ENCODE measurements around the gene CTNNA2.

CTNNA2 gene

DNA sequence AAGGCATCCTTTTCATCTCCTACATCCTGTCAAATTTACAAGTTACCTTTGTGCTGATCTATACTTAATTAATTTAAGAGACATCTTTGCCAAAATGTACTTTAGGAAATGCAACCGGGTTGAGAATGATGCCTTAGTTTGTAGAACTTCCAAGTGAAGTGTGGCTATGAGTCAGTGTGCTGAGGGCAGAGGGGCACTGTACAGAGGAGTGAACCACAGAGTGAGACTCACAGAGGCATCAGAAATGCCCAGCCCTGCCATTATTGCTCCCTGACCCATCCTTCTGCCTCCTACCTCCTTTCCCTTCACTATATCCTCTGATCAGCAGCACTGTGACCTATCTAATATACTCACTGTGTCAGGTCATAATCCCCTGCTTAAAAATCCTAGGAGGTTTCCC, 471.6 kb downstream of the CTNNA2 start:
- Histone ChIP-seq H3K36me3 (ENCODE audit: control insufficient read depth, insufficient read depth, low read length) (no peaks in the 10 kb centered on the region), H3K27me3 (ENCODE audit: control insufficient read depth, insufficient read depth, low read length) (no peaks in the 10 kb centered on the region), H3K9ac (ENCODE audit: low read length) (no peak overlapping the region), H3K4me3 (ENCODE audit: low read length) (no peak overlapping the region), H3K9me3 (ENCODE audit: control insufficient read depth, low read length) (no peaks in the 10 kb centered on the region), H3K4me1 (ENCODE audit: control insufficient read depth, insufficient read depth, low read length) (no peaks in the 10 kb centered on the region)

DNA sequence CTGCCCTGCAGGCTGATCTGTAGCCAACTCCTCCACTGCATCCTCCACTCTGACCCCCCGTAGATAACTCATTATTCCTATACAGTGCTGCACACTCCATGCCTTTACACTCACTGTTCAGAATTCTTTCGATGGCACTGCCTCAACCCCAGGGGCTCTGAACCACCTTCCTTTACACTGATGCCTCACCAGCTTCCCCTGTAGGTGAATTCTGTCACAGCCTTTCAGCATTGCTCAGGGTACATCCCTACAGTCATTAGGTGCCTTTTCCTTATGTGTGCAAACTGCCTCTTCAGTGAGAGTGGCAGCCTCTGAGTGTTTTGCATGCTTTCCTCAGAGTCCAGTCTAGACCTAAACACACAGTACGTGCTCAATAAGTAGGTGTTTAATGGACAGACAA, 472.3 kb downstream of the CTNNA2 start:
- no peaks in the 10 kb centered on the region for H3K9me3 ChIP-seq (ENCODE audit: control insufficient read depth, low read length)
- H3K36me3 ChIP-seq (ENCODE audit: control insufficient read depth, insufficient read depth, low read length): no peaks in the 10 kb centered on the region
- no peaks in the 10 kb centered on the region for H3K4me1 ChIP-seq (ENCODE audit: control insufficient read depth, insufficient read depth, low read length)
- H3K4me3 ChIP-seq (ENCODE audit: low read length): no peak overlapping the region
- no peak overlapping the region for H3K9ac ChIP-seq (ENCODE audit: low read length)
- no peaks in the 10 kb centered on the region for H3K27me3 ChIP-seq (ENCODE audit: control insufficient read depth, insufficient read depth, low read length)

DNA sequence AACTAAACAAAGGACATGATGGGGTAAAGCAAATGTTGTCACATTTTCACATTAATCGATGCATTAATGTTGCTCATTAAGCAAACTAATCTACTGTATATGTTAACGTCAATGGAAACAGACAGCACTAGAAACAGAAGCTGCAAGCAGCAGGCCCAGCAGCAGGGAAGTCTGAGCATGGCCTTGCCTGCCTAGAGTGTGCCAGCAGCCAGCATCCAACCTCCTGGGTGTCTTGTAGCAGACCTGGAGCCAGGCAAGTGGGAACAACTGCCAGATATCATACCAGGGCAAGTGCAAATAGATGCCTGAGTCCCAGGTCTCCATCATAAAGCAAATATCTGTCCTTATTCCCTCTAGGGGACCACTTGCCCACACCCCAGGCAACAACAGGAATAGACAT, 472.7 kb downstream of the CTNNA2 start:
- Histone ChIP-seq H3K4me3 (ENCODE audit: low read length) (no peak overlapping the region), H3K27me3 (ENCODE audit: control insufficient read depth, insufficient read depth, low read length) (no peaks in the 10 kb centered on the region), H3K36me3 (ENCODE audit: control insufficient read depth, insufficient read depth, low read length) (no peaks in the 10 kb centered on the region), H3K9me3 (ENCODE audit: control insufficient read depth, low read length) (no peaks in the 10 kb centered on the region), H3K9ac (ENCODE audit: low read length) (no peak overlapping the region), H3K4me1 (ENCODE audit: control insufficient read depth, insufficient read depth, low read length) (no peaks in the 10 kb centered on the region)

DNA sequence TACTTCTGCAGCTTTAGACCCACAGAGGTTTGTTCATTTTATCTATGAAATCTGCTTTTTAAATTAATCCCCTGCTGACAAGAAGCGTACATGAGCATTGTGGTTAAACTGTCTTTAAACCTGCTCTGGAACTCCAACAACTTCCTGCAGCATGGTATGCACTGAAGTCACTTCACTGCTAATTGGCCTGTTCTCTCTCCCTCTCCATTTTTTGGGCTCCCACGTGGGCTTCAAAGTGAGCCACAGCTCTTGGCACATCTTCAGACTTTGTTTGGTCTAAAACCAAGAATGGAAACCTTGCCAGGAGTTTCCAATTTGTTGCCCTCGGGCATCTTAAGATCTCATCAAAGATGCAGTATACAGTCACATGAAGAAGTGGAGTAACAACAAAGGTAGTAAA, 480.3 kb downstream of the CTNNA2 start:
- Histone ChIP-seq H3K27me3 (ENCODE audit: control insufficient read depth, insufficient read depth, low read length) (no peaks in the 10 kb centered on the region), H3K9me3 (ENCODE audit: control insufficient read depth, low read length) (no peaks in the 10 kb centered on the region), H3K4me1 (ENCODE audit: control insufficient read depth, insufficient read depth, low read length) (no peaks in the 10 kb centered on the region), H3K4me3 (ENCODE audit: low read length) (no peak overlapping the region), H3K36me3 (ENCODE audit: control insufficient read depth, insufficient read depth, low read length) (no peaks in the 10 kb centered on the region), H3K9ac (ENCODE audit: low read length) (no peak overlapping the region)

DNA sequence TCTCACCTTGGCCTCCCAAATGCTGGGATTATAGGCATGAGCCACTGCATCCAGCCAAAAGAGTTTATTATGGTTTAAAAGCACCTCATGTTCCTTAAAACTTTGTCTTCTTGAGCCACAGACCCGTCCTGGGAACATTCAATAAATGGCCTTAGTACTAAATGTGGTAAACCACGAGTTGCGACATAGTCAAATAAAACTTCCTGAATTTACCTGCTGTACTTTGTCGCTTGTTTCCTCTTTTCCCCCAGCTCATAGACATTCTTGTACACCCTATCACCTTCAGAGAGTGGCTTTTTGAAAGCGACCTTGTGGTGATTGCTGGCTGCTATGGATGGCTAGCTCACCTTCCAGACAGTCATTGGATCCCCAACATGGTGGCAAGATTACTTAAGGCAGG, 481.3 kb downstream of the CTNNA2 start:
- H3K9ac ChIP-seq (ENCODE audit: low read length): no peak overlapping the region

DNA sequence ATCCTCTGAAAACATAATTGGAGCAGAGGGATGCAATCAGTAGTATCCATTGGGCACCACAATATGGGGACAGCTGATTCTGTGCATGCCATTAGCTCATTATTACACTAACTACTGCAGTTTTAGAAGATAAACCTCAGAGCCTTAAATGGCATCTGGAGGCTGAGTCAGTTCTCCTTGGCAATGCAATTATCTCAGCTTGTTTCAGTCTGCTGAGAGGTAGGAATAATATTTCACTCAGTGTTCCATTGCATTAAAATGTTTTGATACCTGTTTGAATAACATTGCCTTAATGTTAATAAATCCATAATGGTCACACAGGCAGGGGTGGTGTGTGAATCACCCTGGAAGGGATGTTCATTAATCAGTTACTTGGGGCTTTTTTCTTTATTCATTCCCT, 482.1 kb downstream of the CTNNA2 start:
- Histone ChIP-seq H3K27me3 (ENCODE audit: control insufficient read depth, insufficient read depth, low read length) (no peaks in the 10 kb centered on the region), H3K4me3 (ENCODE audit: low read length) (no peak overlapping the region), H3K4me1 (ENCODE audit: control insufficient read depth, insufficient read depth, low read length) (no peaks in the 10 kb centered on the region), H3K9me3 (ENCODE audit: control insufficient read depth, low read length) (no peaks in the 10 kb centered on the region), H3K36me3 (ENCODE audit: control insufficient read depth, insufficient read depth, low read length) (no peaks in the 10 kb centered on the region), H3K9ac (ENCODE audit: low read length) (no peak overlapping the region)

More for the DNA sequence above, 481.3 kb downstream of the CTNNA2 start:
- no peaks in the 10 kb centered on the region for H3K27me3 ChIP-seq (ENCODE audit: control insufficient read depth, insufficient read depth, low read length)
- H3K4me1 ChIP-seq (ENCODE audit: control insufficient read depth, insufficient read depth, low read length): no peaks in the 10 kb centered on the region
- no peaks in the 10 kb centered on the region for H3K36me3 ChIP-seq (ENCODE audit: control insufficient read depth, insufficient read depth, low read length)
- H3K4me3 ChIP-seq (ENCODE audit: low read length): no peak overlapping the region
- H3K9me3 ChIP-seq (ENCODE audit: control insufficient read depth, low read length): no peaks in the 10 kb centered on the region

DNA sequence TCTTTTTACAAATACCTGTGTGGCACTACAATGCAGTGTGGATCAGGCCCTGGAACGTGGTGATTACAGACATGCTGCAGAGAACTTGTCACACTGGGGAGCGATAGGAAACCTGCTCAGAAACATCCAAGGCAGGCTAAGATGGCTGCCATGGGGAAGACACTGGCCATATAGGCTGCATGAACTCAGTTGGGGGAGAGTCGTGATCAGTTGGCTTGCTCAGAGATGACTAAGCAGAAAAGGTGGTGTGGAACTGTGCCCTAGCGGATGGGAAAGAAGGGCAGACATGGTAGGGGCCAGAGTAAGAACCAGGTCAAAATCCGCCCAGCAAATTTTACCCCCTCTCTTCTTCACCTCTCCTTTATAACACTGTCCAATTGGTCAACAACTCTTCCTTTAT, 483.9 kb downstream of the CTNNA2 start:
- no peaks in the 10 kb centered on the region for H3K36me3 ChIP-seq (ENCODE audit: control insufficient read depth, insufficient read depth, low read length)
- no peak overlapping the region for H3K4me3 ChIP-seq (ENCODE audit: low read length)
- no peaks in the 10 kb centered on the region for H3K9me3 ChIP-seq (ENCODE audit: control insufficient read depth, low read length)
- H3K4me1 ChIP-seq (ENCODE audit: control insufficient read depth, insufficient read depth, low read length): no peaks in the 10 kb centered on the region
- H3K9ac ChIP-seq (ENCODE audit: low read length): no peak overlapping the region
- no peaks in the 10 kb centered on the region for H3K27me3 ChIP-seq (ENCODE audit: control insufficient read depth, insufficient read depth, low read length)

DNA sequence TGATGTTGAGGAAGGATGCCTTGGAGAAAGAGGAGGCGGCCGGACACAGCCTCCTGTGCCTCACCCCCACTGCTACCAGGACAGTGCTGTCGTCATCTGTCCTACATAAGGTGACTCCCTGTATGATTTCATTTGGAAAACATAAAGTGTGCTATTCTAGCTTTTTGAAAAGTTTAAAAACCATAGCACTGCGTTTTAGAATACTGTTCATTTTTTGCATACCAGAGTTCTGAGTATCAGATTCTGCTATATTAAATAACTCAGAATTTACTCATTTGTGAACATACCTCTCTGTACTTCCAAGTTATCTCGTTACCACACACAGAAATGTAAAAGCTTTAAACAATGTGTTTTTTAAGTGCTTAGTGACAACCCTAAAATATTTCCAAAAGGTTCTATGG, 488.9 kb downstream of the CTNNA2 start:
- Histone ChIP-seq H3K36me3 (ENCODE audit: control insufficient read depth, insufficient read depth, low read length) (no peaks in the 10 kb centered on the region), H3K9ac (ENCODE audit: low read length) (no peak overlapping the region), H3K4me1 (ENCODE audit: control insufficient read depth, insufficient read depth, low read length) (no peaks in the 10 kb centered on the region), H3K9me3 (ENCODE audit: control insufficient read depth, low read length) (no peaks in the 10 kb centered on the region), H3K27me3 (ENCODE audit: control insufficient read depth, insufficient read depth, low read length) (no peaks in the 10 kb centered on the region), H3K4me3 (ENCODE audit: low read length) (no peak overlapping the region)

DNA sequence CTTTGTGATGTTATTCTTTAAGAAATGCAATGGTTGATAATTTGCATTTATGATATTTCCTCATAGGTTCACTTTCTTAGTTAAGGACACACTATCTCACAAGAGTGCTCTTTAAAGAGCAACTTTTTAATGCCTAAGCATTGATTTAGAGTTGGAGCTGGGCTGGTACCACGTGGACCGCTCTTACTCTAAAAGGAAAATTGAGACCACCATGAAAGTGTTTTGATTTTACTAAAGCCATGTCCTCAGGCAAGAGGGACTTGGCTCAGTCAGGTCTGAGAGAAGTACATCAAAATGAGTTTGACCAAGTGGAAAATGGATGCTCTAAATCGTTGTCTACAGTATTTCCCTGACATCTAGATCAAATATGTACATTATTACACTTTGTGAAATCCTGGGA, 489.3 kb downstream of the CTNNA2 start:
- no peaks in the 10 kb centered on the region for H3K36me3 ChIP-seq (ENCODE audit: control insufficient read depth, insufficient read depth, low read length)
- no peaks in the 10 kb centered on the region for H3K9me3 ChIP-seq (ENCODE audit: control insufficient read depth, low read length)
- no peaks in the 10 kb centered on the region for H3K27me3 ChIP-seq (ENCODE audit: control insufficient read depth, insufficient read depth, low read length)
- no peak overlapping the region for H3K9ac ChIP-seq (ENCODE audit: low read length)
- no peak overlapping the region for H3K4me3 ChIP-seq (ENCODE audit: low read length)
- no peaks in the 10 kb centered on the region for H3K4me1 ChIP-seq (ENCODE audit: control insufficient read depth, insufficient read depth, low read length)

DNA sequence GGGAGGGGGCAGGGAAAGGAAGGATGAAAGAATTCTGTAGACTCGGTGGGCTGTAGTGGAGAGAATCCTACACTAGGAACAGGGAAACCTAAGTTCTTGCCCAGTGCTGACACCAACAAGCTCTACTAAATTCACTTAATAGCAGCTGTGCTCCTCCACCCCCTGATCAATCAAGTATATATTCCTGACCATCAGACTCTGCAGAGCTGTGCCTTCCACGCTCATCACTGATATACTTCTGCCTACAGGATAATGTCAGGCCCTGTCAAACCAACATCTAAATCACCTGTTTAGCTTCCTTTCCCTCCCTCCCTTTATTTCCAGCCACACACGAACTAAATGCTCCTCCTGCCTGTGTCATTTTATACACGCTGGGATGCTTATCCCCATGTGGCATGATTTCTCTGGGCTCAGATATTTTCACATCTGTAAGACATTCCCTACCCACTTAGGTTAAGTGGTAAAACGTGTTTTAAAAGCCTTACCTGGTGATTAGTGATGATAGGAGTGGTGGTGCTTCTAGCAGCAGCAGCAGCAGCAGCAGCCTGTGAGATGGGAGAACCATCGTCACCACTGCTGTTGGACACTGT, 489.8 kb downstream of the CTNNA2 start:
- H3K27me3 ChIP-seq (ENCODE audit: control insufficient read depth, insufficient read depth, low read length): no peaks in the 10 kb centered on the region
- no peak overlapping the region for H3K4me3 ChIP-seq (ENCODE audit: low read length)
- no peaks in the 10 kb centered on the region for H3K36me3 ChIP-seq (ENCODE audit: control insufficient read depth, insufficient read depth, low read length)
- H3K9ac ChIP-seq (ENCODE audit: low read length): no peak overlapping the region
- H3K4me1 ChIP-seq (ENCODE audit: control insufficient read depth, insufficient read depth, low read length): no peaks in the 10 kb centered on the region
- H3K9me3 ChIP-seq (ENCODE audit: control insufficient read depth, low read length): no peaks in the 10 kb centered on the region

DNA sequence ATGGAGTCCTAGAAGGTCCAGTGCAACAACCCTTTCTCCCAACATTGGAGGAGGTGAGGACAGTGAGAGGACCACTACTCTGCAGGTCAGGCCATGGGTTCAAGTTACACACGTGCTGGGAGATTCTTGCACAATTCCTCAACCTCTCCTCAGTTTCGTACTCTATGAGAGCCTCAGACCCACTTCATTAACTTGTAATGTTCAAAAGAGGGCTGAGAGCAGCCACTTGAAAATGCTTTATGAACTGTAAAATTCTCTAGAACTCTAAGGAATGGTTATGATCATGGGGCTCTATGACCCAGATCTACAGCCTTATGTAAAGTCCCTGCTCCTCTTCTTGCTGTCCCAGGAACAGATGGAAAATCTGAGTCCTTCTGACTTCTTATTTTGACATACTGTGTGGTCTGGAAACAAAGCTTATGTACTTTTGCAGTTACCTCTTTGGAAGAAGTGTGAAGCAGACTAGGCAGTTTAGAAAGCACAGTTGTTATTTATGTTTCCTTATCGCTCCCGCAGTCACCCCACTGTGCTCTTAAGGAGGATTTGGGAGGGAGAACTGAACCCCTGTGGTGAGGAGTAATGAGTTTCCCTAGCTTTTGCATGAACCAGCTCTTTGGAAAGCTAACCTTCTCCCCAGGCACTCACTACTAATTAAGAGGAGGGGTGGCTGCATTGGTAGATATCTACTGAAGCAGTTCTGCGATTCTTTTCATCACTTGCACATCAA, 495.1 kb downstream of the CTNNA2 start:
- no peaks in the 10 kb centered on the region for H3K36me3 ChIP-seq (ENCODE audit: control insufficient read depth, insufficient read depth, low read length)
- no peak overlapping the region for H3K4me3 ChIP-seq (ENCODE audit: low read length)
- no peak overlapping the region for H3K9ac ChIP-seq (ENCODE audit: low read length)
- H3K4me1 ChIP-seq (ENCODE audit: control insufficient read depth, insufficient read depth, low read length): no peaks in the 10 kb centered on the region
- H3K9me3 ChIP-seq (ENCODE audit: control insufficient read depth, low read length): no peaks in the 10 kb centered on the region
- H3K27me3 ChIP-seq (ENCODE audit: control insufficient read depth, insufficient read depth, low read length): no peaks in the 10 kb centered on the region

DNA sequence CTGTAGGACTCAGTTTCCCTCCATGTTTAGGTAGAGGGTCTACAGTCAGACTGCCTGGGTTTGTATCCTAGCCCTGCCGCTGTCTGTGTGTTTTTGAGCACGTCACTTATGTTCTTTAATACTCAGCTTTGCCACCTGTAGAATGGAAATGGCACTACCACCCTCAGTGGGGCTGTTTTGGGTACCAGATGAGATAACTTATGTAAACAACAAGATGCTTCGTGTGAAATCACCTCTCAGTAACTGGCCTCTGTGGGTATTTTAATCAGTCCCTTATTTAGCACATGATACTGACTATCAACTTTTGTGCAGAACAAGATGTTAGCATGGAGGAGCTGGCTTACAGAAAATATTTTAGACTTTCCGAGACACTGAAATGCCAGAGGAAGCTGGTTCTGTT, 495.7 kb downstream of the CTNNA2 start:
- H3K9me3 ChIP-seq (ENCODE audit: control insufficient read depth, low read length): no peaks in the 10 kb centered on the region
- H3K4me1 ChIP-seq (ENCODE audit: control insufficient read depth, insufficient read depth, low read length): no peaks in the 10 kb centered on the region
- H3K4me3 ChIP-seq (ENCODE audit: low read length): no peak overlapping the region
- H3K36me3 ChIP-seq (ENCODE audit: control insufficient read depth, insufficient read depth, low read length): no peaks in the 10 kb centered on the region
- no peaks in the 10 kb centered on the region for H3K27me3 ChIP-seq (ENCODE audit: control insufficient read depth, insufficient read depth, low read length)
- H3K9ac ChIP-seq (ENCODE audit: low read length): no peak overlapping the region

DNA sequence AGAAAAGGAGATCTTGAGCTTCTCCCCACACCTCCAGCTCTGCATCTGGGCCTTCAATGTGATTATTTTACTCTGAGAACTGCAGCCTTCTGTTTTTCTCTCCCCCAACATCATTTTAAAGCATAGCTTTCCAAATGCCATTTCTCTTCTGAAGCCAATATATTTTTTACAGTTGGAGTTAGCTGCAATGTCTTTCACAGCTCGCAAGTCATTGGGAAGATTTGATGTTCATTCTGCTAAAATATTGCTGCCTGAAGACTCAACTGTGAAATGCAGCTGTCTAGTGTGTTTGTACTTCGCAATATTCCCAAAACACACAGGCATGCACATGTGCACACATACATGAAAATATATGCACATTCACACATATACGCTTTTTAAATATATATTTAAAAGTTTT, 496.4 kb downstream of the CTNNA2 start:
- Histone ChIP-seq H3K36me3 (ENCODE audit: control insufficient read depth, insufficient read depth, low read length) (no peaks in the 10 kb centered on the region), H3K4me3 (ENCODE audit: low read length) (no peak overlapping the region), H3K27me3 (ENCODE audit: control insufficient read depth, insufficient read depth, low read length) (no peaks in the 10 kb centered on the region), H3K4me1 (ENCODE audit: control insufficient read depth, insufficient read depth, low read length) (no peaks in the 10 kb centered on the region), H3K9me3 (ENCODE audit: control insufficient read depth, low read length) (no peaks in the 10 kb centered on the region), H3K9ac (ENCODE audit: low read length) (no peak overlapping the region)

All from mucosa of stomach (tissue), 1 donor.